Mesenteric fat pad (tissue), 1 donor: ENCODE measurements around the gene CCDC66. TPM values are rescaled to one million over a fixed set of nuclear protein-coding genes. Genes with fewer than 3 reads are reported as not detected.

ENCODE experiments used
- DNase-seq: peaks from one replicate; pipeline ENCODE4 v3.0.0-alpha.2; 2020; ENCODE audit warnings: low spot score
- total RNA-seq: library from RNA; stranded (reverse); fragmentation: NEBNext Ultra II Directional; extraction: Animal tissue kit (Norgen Biotek cat#: 25700); gene quantifications from one replicate; pipeline ENCODE4 v1.2.1, GENCODE V29; 2021
- donor health status: DM: yes; HTN: yes; CAD: no.

Gene CCDC66
- total RNA-seq, 1 donor from 2014 or later: 23.2 TPM

GRCh38 chr3:56621681-56622080, 64.7 kb downstream of the CCDC66 start:
- no peak for DNase-seq

- no peak for DNase-seq
These were observed 65.4 kb downstream of the CCDC66 start for GRCh38 chr3:56622381-56622780.

- no peak for DNase-seq
These were observed 67.8 kb downstream of the CCDC66 start for GRCh38 chr3:56624725-56625124.

- DNase-seq: no peak
These were observed 72.1 kb downstream of the CCDC66 start for GRCh38 chr3:56629047-56629446.

GRCh38 chr3:56629451-56629850, 72.5 kb downstream of the CCDC66 start:
- no peak for DNase-seq

- DNase-seq: no peak
These were observed 74.0 kb downstream of the CCDC66 start for GRCh38 chr3:56630966-56631365.

GRCh38 chr3:56633181-56633580, 76.2 kb downstream of the CCDC66 start:
- no peak for DNase-seq

- no peak for DNase-seq
These were observed 76.9 kb downstream of the CCDC66 start for GRCh38 chr3:56633602-56634535.

GRCh38 chr3:56645407-56645806, 88.4 kb downstream of the CCDC66 start:
- no peak for DNase-seq

- no peak for DNase-seq
These were observed 97.5 kb downstream of the CCDC66 start for GRCh38 chr3:56654460-56654859.

GRCh38 chr3:56655709-56656108, 98.7 kb downstream of the CCDC66 start:
- no peak for DNase-seq

GRCh38 chr3:56664823-56665222, 107.8 kb downstream of the CCDC66 start:
- no peak for DNase-seq

GRCh38 chr3:56667973-56668579, 111.1 kb downstream of the CCDC66 start:
- DNase-seq: no peak

Other genes starting within 250 kb of the CCDC66 start
- gene ERC2, start 88.7 kb upstream of the CCDC66 start, total RNA-seq: 1.1 TPM
- gene TASOR, start 126.1 kb downstream of the CCDC66 start, total RNA-seq: 47.9 TPM
- gene ARHGEF3, start 244.8 kb downstream of the CCDC66 start, total RNA-seq: 17.0 TPM